ENCODE data around the gene ZNF827.

GRCh38 chr4:145716661-145717200 lies 221.9 kb downstream of the ZNF827 start:
- TF ChIP-seq CTCF (IDR thresholded peaks at IDR 0.05) (no peak), POLR2AphosphoS5 (IDR thresholded peaks at IDR 0.05) (no peak), POLR2A (IDR thresholded peaks at IDR 0.05) (no peak)
